ENCODE data around the gene TGFBR1. TPM values are rescaled to one million over a fixed set of nuclear protein-coding genes. Genes with fewer than 3 reads are reported as not detected.

The TGFBR1 gene
- total RNA-seq, 4 donors from 2014 or later, result 24.0 to 37.4 (median 31.8) TPM

- Histone ChIP-seq H3K27me3 (peaks cover 0 to 2% of the 10 kb centered on the region in 2 donors), H3K4me3 (no peak overlapping the region), H3K4me1 (peaks cover 0 to 20% (median 0%) of the 10 kb centered on the region in 4 donors), H3K27ac (no peak overlapping the region), H3K9me3 (no peaks in the 10 kb centered on the region), H3K36me3 (no peaks in the 10 kb centered on the region)
- WGBS, 2 donors, result 64 to 65% methylated on average over 4 of the region's 4 CpGs
- TF ChIP-seq EP300 (IDR thresholded peaks at IDR 0.05), result no peak
- TF ChIP-seq POLR2A (IDR thresholded peaks at IDR 0.05), result no peak
- TF ChIP-seq, protein P1, sequence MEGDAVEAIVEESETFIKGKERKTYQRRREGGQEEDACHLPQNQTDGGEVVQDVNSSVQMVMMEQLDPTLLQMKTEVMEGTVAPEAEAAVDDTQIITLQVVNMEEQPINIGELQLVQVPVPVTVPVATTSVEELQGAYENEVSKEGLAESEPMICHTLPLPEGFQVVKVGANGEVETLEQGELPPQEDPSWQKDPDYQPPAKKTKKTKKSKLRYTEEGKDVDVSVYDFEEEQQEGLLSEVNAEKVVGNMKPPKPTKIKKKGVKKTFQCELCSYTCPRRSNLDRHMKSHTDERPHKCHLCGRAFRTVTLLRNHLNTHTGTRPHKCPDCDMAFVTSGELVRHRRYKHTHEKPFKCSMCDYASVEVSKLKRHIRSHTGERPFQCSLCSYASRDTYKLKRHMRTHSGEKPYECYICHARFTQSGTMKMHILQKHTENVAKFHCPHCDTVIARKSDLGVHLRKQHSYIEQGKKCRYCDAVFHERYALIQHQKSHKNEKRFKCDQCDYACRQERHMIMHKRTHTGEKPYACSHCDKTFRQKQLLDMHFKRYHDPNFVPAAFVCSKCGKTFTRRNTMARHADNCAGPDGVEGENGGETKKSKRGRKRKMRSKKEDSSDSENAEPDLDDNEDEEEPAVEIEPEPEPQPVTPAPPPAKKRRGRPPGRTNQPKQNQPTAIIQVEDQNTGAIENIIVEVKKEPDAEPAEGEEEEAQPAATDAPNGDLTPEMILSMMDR (IDR thresholded peaks at IDR 0.05), result no peak
- DNase-seq (ENCODE audit: low spot score in 2 of 2), result no peak
Measured at GRCh38 chr9:99176527-99177013, 71.7 kb downstream of the TGFBR1 start.

DNA sequence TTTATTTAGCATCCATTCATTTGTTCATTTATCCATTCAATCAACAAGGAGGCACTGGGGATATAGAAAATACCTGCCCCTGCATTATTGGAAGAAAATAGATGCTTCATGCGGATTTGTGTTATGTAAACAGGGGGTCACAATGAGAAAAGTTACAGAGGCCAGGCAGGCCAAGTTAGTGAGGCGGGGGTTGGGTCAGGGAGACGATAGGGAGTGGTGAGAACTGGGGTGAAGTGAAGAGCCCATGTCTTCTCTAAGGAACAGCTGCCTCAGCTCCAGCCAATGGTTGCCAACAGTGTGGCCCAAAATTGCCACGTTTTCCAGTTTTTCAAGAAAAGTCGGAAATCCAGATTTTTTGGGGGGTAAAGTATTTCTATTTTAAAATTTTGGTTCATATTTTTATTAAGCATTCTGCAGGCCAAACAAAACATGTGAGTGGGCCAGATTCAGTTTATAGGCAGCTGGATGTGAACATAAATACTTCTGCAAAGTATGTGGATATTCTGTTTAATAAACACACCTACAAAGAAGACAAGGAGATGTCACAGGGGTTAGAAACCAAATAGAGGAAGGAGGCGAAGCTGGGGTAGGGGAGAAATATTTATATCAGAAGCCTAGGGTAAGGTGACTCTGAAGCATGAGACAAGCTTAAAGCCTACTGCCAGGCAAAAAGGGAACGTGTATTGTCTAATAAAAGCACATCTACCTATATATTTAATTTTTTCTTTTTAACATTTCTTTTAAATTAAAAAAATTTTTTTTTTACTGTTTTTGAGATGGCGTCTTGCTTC lies 72.9 kb downstream of the TGFBR1 start:
- TF ChIP-seq POLR2A (IDR thresholded peaks at IDR 0.05) (no peak), EP300 (IDR thresholded peaks at IDR 0.05) (no peak)
- TF ChIP-seq, protein P1 (IDR thresholded peaks at IDR 0.05), result no peak
- no peaks in the 10 kb centered on the region for H3K36me3 ChIP-seq
- no peak for DNase-seq (ENCODE audit: low spot score in 2 of 2)
- no peaks in the 10 kb centered on the region for H3K9me3 ChIP-seq
- WGBS, 2 donors, result 83 to 84% methylated on average over 8 of the region's 8 CpGs
- H3K27ac ChIP-seq, result no peak overlapping the region
- H3K4me1 ChIP-seq, result peaks cover 0 to 20% (median 0%) of the 10 kb centered on the region in 4 donors
- no peak overlapping the region for H3K4me3 ChIP-seq
- no peaks in the 10 kb centered on the region for H3K27me3 ChIP-seq

DNA sequence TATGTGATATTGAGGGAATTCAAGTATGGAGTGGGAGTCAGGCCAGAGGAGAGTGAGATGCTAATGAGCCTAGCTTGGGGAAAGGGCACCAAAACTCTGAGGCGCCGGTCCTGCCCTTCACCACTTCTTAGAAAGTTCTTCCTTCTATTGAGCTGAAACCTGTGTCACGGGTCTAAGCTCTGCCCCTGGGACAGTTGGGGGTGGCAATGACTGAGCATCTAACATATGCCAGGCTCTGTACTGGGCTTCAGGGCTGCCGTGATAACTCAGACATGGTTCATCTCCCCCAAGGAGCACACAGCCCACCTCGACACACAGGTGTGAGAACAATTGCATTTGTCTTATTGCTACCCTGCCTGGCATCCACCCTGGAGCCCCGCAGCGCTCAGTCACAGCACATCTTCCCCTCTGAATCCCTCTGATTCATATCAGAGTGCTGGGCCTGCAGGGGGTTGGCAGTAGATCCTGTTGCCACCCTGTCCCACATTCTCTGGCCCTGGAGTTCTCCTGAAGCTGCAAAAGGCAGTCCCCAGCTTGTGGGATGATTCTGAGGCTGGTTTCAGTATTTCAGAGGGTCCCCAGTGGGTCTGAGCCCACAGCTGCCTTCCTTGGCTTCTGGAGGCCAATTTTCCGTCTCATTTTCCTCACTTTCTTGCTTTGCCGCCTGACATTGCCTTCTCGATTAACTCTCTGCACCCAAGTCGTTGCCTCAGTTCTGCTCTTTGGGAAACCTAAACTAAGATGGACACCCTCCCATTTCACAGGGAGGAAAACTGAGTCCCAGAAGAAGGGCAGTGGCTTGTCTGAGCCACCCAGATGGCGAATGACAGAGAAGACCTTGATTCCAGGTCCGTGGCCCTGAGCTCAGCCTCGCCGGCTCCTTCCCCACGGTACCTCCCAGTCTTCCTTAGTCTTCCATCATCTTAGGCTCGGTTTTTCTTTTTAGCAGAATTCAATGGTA lies 74.3 kb downstream of the TGFBR1 start:
- Histone ChIP-seq H3K4me1 (peaks cover 0 to 9% (median 0%) of the 10 kb centered on the region in 4 donors), H3K27ac (no peak overlapping the region), H3K9me3 (no peaks in the 10 kb centered on the region), H3K27me3 (no peaks in the 10 kb centered on the region), H3K36me3 (no peaks in the 10 kb centered on the region), H3K4me3 (no peak overlapping the region)
- TF ChIP-seq EP300 (IDR thresholded peaks at IDR 0.05) (no peak), POLR2A (IDR thresholded peaks at IDR 0.05) (no peak)
- TF ChIP-seq, protein P1 (IDR thresholded peaks at IDR 0.05), result no peak
- no peak for DNase-seq (ENCODE audit: low spot score in 2 of 2)
- WGBS, 2 donors, result 92 to 96% methylated on average over 15 to 17 of the region's 17 CpGs

DNA sequence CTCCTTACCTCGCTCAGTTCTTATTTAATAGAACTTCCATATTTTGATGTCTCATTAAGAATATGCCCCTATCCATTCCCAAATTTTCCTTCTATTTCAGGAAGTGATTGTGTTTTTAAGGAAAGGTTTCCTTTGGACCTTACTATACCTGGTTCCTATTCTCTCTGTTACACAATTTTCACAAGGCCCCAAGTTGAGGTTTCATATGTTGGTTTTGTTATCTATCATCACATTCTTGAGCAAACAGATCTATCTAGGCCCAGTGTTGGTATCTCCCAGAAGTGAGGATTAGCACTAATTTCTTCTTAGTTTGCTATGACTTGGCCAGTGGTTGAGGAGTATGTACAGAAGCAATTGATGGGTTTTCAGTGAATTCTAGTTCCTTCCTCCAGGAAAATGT lies 75.3 kb downstream of the TGFBR1 start:
- H3K4me3 ChIP-seq, result no peak overlapping the region
- no peaks in the 10 kb centered on the region for H3K9me3 ChIP-seq
- WGBS, 2 donors, result 98 to 100% methylated on average over 1 of the region's 1 CpG
- TF ChIP-seq POLR2A (IDR thresholded peaks at IDR 0.05), result no peak
- TF ChIP-seq, protein P1 (IDR thresholded peaks at IDR 0.05), result no peak
- no peak for TF ChIP-seq EP300 (IDR thresholded peaks at IDR 0.05)
- H3K4me1 ChIP-seq, result peaks cover 0 to 14% (median 0%) of the 10 kb centered on the region in 4 donors
- no peaks in the 10 kb centered on the region for H3K27me3 ChIP-seq
- H3K27ac ChIP-seq, result no peak overlapping the region
- no peaks in the 10 kb centered on the region for H3K36me3 ChIP-seq
- DNase-seq (ENCODE audit: low spot score in 2 of 2), result no peak

Measured in tibial nerve (tissue), 4 donors.